Lung (tissue), 12 donors: ENCODE measurements around the gene APOB. TPM values are rescaled to one million over a fixed set of nuclear protein-coding genes. Genes with fewer than 3 reads are reported as not detected.

Experiments
- ATAC-seq: fragments of 200-7000 bp; cut with Tn5 transposase; one replicate; pipeline ENCODE4 v1.9.1; 2020; ENCODE audit warnings: moderate number of reproducible peaks; ENCODE audit not compliant: insufficient read depth, low FRiP score
- DNase-seq, 3 donors: peaks; one replicate each; pipeline ENCODE4 v3.0.0-alpha.2; 2013 to 2017
- H3K27ac ChIP-seq, 2 donors: one replicate each; pipeline ENCODE4 v1.5.1; 2013; ENCODE audit warnings: mild to moderate bottlenecking in 2 of 2, moderate library complexity in 2 of 2, control low read depth in 1 of 2, inconsistent platforms in 1 of 2, low read depth in 1 of 2, low read length in 1 of 2
- H3K27me3 ChIP-seq, 3 donors: one replicate each; pipeline ENCODE4 v1.5.1; 2013; ENCODE audit warnings: low read length in 2 of 3; ENCODE audit not compliant: control insufficient read depth in 3 of 3, insufficient read depth in 3 of 3
- H3K36me3 ChIP-seq, 4 donors: one replicate each; pipeline ENCODE4 v1.5.1; 2013; ENCODE audit warnings: low read length in 4 of 4, mild to moderate bottlenecking in 1 of 4, moderate library complexity in 1 of 4; ENCODE audit not compliant: control insufficient read depth in 4 of 4, insufficient read depth in 4 of 4
- H3K4me1 ChIP-seq, 5 donors: one replicate each; pipeline ENCODE4 v1.5.1; 2013; ENCODE audit warnings: low read length in 5 of 5, mild to moderate bottlenecking in 2 of 5, moderate library complexity in 1 of 5; ENCODE audit not compliant: control insufficient read depth in 5 of 5, insufficient read depth in 5 of 5
- H3K4me3 ChIP-seq: one replicate; pipeline ENCODE4 v1.5.1; 2013; ENCODE audit warnings: mild to moderate bottlenecking, control low read depth, moderate library complexity
- H3K9ac ChIP-seq, 2 donors: one replicate each; pipeline ENCODE4 v1.5.1; 2013; ENCODE audit warnings: low read length in 2 of 2, control low read depth in 1 of 2; ENCODE audit not compliant: insufficient read depth in 1 of 2
- H3K9me3 ChIP-seq, 4 donors: one replicate each; pipeline ENCODE4 v1.5.1; 2013; ENCODE audit warnings: low read length in 3 of 4, mild to moderate bottlenecking in 1 of 4, moderate library complexity in 1 of 4; ENCODE audit not compliant: control insufficient read depth in 4 of 4, insufficient read depth in 3 of 4
- WGBS, 2 donors: extraction: QIAGEN DNeasy Blood & Tissue Kit; methylation state at CpG; one replicate each; pipeline ENCODE4 v1.1.7; 2013; 5-methylcytosine and 5-hydroxymethylcytosine counted together
- polyA plus RNA-seq, 2 donors: library from polyadenylated mRNA; stranded (reverse); fragments of 200-250 nt; gene quantifications; one replicate each; pipeline ENCODE4 v1.2.1, GENCODE V29; 2013
- total RNA-seq, 2 donors: library from RNA; depleted of rRNA in 1 of 2; stranded (reverse); fragments of >200 nt in 1 of 2; gene quantifications; one replicate each; pipeline ENCODE4 v1.2.1, GENCODE V29; 2014 to 2021
- TF ChIP-seq, protein P1 (sequence below): IDR thresholded peaks from 2 replicates; pipeline ENCODE4 v1.5.1; 2012; ENCODE audit warnings: mild to moderate bottlenecking; ENCODE audit errors: control extremely low read depth, extremely low read depth
- donor health status: control.
- donor health status: control.
- donor health status: Bipolar disorder and iron deficiency.
- donor health status: healthy.
- donor health status: DM: yes; HTN: yes; CAD: no.

APOB gene
- total and polyA plus RNA-seq, 4 donors, result 0.04 to 1.7 (median 0.18) TPM

DNA sequence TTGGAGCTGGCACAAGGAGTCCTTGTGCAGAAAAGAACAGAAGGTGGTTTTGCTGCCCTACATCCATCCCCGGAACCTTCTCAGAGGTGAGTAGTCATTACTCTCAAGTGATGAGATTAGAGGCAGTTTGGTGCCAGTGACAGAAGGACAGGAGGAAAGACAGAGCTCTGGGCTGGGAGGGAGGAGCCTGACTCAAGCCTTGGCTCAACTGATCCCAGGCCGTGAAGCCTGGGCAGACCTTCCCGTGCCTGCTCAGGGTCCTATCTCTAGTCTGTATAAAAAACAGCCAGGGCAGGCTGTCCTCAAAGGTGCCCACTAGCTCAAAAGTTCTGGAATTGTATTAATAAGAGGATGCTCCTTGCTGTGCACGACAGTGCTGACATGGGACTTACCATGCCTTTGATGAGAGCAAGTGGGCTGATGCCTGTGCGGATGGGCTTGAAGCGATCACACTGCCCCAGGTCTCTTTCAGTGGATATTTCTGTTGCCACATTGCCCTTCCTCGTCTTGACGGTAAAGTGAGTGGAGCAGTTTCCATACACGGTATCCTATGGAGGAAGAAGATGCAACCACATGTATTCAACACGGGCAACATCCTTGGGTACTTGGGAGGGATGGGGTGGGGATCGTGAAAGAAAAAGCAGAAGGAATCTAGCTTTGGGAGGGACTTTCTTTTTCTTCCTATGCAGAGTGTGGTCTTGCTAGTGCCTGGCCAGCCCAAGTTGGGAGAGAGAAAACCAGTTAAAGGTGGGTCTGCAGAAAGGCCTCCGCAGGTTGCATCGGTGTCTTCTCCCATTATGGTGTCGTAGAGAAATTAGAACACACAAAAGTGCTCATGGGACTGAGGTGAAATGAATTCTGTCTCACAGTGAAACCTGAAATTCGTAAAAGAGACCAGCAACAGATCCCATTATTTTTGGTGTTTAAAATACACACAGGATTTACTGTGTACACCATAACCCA is 6.9 kb downstream of the APOB start:
- H3K27me3 ChIP-seq, result peaks cover 0 to 11% (median 0%) of the 10 kb centered on the region in 3 donors
- DNase-seq (no peak), ATAC-seq (no peak)
- H3K9me3 ChIP-seq, result no peaks in the 10 kb centered on the region
- H3K36me3 ChIP-seq, result no peaks in the 10 kb centered on the region
- peaks cover 0 to 4% (median 0%) of the 10 kb centered on the region in 5 donors for H3K4me1 ChIP-seq
- H3K4me3 ChIP-seq, result no peak overlapping the region
- H3K9ac ChIP-seq, result no peak overlapping the region
- no peak overlapping the region for H3K27ac ChIP-seq
- TF ChIP-seq, protein P1, sequence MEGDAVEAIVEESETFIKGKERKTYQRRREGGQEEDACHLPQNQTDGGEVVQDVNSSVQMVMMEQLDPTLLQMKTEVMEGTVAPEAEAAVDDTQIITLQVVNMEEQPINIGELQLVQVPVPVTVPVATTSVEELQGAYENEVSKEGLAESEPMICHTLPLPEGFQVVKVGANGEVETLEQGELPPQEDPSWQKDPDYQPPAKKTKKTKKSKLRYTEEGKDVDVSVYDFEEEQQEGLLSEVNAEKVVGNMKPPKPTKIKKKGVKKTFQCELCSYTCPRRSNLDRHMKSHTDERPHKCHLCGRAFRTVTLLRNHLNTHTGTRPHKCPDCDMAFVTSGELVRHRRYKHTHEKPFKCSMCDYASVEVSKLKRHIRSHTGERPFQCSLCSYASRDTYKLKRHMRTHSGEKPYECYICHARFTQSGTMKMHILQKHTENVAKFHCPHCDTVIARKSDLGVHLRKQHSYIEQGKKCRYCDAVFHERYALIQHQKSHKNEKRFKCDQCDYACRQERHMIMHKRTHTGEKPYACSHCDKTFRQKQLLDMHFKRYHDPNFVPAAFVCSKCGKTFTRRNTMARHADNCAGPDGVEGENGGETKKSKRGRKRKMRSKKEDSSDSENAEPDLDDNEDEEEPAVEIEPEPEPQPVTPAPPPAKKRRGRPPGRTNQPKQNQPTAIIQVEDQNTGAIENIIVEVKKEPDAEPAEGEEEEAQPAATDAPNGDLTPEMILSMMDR, result no peak
- WGBS, 2 donors, result 90 to 92% methylated on average over 15 of the region's 15 CpGs

DNA sequence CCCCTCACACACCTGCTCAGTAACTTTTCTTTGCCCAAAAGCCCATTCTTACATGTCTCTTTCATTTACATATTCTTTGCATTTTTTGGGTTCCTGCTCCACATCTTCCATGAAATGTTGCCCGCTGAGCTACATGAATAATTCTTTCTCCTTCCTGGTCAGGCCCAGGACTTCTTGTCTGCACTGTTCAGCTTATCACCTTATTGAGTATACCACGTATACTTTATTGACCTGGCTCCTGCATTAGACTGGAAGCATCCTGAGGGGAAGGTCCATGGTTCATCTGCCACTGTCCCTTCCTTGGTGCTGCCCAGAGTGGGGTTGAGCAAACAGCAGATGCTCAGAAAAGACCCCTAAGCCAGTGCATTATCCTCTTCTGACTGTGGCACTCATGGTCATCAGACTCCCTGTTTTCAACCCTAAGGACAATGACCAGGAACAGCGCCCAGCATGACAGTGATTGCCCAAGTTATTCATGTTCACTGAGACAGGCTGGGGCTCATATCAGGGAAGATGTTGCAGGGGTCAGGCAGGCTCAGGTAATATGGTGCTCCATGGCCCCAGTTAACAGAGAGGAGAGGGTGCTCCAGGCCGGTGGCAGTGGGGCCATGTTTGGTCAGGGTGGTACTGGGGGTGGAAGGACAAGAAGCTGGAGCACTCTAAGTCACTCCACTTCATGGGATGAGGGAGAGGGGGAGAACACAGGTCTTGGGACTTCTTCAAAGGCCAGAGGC is 7.7 kb downstream of the APOB start:
- no peak for DNase-seq
- H3K4me3 ChIP-seq, result no peak overlapping the region

DNA sequence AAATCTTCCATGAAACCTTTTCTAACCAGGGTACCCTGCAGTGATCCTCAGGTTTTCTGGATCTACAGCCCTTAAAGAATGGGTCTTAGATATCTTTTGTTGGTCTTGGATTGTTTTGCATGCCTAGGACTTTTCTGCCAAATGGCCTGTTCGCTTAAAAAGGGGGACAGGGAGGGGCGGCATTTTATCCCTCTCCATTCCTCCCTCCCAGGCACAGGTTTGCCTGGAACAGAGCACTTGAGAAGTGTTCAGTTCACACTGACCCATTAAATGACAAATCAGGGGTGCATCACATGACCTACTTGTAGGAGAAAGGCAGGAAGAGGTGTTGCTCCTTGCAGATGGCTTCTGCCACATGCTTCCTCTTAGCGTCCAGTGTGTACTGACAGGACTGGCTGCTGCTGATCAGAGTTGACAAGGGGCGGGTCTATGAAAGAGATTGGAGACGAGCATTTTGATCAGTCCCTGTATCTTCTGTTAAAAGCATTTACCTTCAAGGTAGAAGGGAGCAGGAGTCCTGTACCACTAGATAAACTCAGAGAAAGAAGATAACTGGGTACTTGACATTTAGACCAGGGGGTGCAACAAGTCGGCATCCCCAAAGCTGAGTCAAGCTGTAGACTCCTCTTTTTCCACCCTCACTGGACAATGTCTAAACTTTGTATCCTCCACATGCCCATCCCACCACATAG is 8.4 kb downstream of the APOB start:
- no peak overlapping the region for H3K27ac ChIP-seq
- peaks cover 0 to 4% (median 0%) of the 10 kb centered on the region in 5 donors for H3K4me1 ChIP-seq
- no peak overlapping the region for H3K9ac ChIP-seq
- TF ChIP-seq, protein P1, result no peak
- H3K36me3 ChIP-seq, result no peaks in the 10 kb centered on the region
- no peaks in the 10 kb centered on the region for H3K9me3 ChIP-seq
- DNase-seq (no peak), ATAC-seq (no peak)
- no peak overlapping the region for H3K4me3 ChIP-seq
- H3K27me3 ChIP-seq, result peaks cover 0 to 2% (median 0%) of the 10 kb centered on the region in 3 donors
- WGBS, 2 donors, result 81 to 87% methylated on average over 6 of the region's 6 CpGs

More for the DNA sequence above, 7.7 kb downstream of the APOB start:
- peaks cover 0 to 8% (median 0%) of the 10 kb centered on the region in 3 donors for H3K27me3 ChIP-seq
- no peak for ATAC-seq
- no peaks in the 10 kb centered on the region for H3K36me3 ChIP-seq
- no peaks in the 10 kb centered on the region for H3K9me3 ChIP-seq
- no peak overlapping the region for H3K27ac ChIP-seq
- H3K4me1 ChIP-seq, result peaks cover 0 to 4% (median 0%) of the 10 kb centered on the region in 5 donors
- H3K9ac ChIP-seq, result no peak overlapping the region
- WGBS, 2 donors, result 94 to 96% methylated on average over 4 of the region's 4 CpGs
- TF ChIP-seq, protein P1, result no peak
